ENCODE measurements around the gene FKBP14. TPM values are rescaled to one million over a fixed set of nuclear protein-coding genes. Genes with fewer than 3 reads are reported as not detected.

Gene FKBP14
- total RNA-seq, 4 donors from 2014 or later, result 5.8 to 10.9 (median 9.1) TPM

DNA sequence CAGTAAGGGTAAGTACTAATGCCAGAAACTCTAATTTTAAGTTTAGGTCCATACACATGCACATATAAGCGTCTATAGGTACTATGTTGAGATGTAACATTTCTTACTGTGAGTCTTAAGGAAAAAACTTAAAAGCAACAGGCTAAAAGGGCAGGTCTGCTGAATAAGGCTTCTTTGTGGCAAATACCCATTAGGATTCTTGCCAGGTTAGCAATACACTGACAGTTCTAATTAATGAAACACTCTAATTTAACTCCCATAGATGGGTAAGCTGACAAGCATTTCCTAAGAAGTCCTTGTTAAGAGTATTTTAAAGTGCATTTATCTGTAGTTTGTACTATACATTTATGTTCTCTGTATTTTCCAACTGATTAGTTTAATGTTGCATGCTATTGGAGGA, 50.9 kb downstream of the FKBP14 start:
- DNase-seq (ENCODE audit: low spot score) (no peak), ATAC-seq (ENCODE audit: low FRiP score) (no peak)
- TF ChIP-seq, protein P1, sequence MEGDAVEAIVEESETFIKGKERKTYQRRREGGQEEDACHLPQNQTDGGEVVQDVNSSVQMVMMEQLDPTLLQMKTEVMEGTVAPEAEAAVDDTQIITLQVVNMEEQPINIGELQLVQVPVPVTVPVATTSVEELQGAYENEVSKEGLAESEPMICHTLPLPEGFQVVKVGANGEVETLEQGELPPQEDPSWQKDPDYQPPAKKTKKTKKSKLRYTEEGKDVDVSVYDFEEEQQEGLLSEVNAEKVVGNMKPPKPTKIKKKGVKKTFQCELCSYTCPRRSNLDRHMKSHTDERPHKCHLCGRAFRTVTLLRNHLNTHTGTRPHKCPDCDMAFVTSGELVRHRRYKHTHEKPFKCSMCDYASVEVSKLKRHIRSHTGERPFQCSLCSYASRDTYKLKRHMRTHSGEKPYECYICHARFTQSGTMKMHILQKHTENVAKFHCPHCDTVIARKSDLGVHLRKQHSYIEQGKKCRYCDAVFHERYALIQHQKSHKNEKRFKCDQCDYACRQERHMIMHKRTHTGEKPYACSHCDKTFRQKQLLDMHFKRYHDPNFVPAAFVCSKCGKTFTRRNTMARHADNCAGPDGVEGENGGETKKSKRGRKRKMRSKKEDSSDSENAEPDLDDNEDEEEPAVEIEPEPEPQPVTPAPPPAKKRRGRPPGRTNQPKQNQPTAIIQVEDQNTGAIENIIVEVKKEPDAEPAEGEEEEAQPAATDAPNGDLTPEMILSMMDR (IDR thresholded peaks at IDR 0.05), result no peak

DNA sequence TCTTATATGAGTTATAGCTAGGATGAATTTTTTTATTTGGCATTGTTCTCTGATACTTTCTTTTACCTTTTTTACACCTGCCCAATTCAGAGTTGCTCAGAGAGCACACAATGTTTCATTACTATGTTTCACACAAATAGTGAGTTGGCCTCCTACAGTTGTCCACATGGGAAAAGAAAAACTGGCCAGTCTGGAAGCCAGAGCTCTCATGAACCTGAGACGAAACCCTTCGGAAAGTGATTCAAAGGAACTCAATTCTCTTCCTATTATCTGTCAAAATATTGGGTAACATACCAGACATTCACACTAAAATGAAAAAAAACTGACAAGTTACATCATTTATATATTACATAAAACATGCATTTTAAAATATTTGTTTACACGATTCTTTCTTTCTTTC, 52.2 kb downstream of the FKBP14 start:
- TF ChIP-seq, protein P1 (IDR thresholded peaks at IDR 0.05), result no peak

DNA sequence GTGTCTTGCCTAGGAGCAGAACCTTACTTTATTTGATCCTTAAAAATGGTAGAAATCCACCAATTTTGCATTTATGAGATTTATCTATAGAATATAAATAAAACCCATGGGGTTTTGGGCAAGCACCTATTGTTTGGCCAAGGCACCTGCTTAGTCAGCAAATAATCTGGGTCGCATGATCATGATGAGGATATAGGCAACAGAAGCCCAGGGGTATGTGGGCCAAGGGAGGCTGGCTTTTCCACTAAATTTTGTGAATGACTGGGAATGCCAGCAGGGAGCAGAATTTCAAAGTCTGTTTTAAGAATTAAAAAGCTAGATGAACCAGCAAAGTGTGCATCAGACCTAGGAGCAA, 54.2 kb downstream of the FKBP14 start:
- DNase-seq (ENCODE audit: low spot score) (no peak), ATAC-seq (ENCODE audit: low FRiP score) (no peak)
- TF ChIP-seq, protein P1 (IDR thresholded peaks at IDR 0.05), result no peak

More for the DNA sequence above, 52.2 kb downstream of the FKBP14 start:
- ATAC-seq (ENCODE audit: low FRiP score), result no peak
- no peak for DNase-seq (ENCODE audit: low spot score)

DNA sequence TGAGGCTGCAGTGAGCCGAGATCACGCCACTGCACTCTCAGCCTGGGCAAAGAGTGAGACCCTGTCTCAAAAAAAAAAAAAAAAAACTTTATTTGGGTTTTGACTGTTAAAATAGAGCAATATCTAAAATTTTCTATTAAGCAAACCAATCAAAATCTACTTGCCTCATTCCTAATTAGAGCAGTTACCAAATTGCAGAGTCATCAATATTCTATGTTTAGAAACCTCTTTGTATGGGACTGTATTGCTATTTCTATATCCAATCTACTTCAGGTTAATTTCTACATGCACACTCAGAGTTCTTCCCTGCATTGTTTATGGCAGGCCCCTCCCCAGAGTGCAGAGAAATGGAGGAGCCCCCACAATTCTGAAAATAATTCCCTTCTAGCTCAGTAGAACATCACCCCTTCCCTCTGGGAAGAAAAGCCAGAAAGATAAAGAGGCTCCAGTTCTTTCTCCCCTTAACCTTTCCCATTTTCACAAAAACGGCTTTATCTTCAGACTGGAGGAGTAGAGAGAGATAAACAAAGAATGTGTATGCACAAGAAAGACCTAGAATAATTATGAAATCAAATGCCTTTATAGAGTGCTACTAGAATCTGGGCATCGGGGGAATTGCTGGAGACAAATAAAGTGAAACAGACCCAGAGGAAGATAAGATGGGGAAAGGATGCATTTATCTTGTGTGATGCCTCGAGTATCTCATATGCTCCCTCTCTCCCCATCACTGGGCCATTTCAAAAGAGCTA, 54.8 kb downstream of the FKBP14 start:
- DNase-seq (ENCODE audit: low spot score), result no peak
- no peak for ATAC-seq (ENCODE audit: low FRiP score)
- TF ChIP-seq, protein P1 (IDR thresholded peaks at IDR 0.05), result no peak

DNA sequence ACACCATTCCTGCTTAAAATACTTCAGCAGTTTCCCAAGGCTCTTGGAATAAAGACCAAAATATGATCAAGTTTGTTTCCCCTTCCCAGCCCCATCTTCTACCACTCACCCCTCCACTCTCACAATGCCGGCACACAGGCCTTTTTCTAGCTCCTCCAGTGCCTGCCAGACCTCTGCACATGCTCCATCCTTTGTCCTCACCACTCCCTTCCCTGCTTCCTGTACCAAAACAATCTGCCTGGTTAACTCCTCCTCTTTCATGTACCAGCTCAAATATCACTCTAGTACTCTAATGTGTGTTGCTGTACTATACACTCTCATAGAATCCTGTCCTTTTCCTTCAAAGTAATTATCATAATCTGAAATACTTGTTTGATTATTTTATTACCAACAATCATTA, 56.3 kb downstream of the FKBP14 start:
- ATAC-seq (ENCODE audit: low FRiP score) (no peak), DNase-seq (ENCODE audit: low spot score) (no peak)
- TF ChIP-seq, protein P1 (IDR thresholded peaks at IDR 0.05), result no peak

DNA sequence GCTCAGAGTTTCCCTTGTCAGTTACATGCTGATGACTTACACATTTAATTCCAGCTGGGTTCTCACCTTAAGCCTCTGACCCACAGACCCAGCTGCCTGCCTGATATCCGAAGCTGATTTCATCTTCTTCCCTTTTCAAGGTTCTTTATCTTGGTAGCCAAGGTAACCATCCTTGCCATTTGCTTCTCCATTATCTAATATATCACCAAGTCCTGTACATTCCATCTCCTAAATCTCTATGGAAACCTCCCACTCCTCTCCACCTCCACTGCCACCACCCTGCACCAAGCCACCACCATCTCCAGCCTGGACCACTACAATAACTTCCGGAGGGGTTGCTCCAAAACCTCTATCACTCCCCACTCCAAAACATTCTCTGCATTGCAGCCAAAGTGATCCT, 56.8 kb downstream of the FKBP14 start:
- no peak for DNase-seq (ENCODE audit: low spot score)
- TF ChIP-seq, protein P1 (IDR thresholded peaks at IDR 0.05), result no peak
- no peak for ATAC-seq (ENCODE audit: low FRiP score)

DNA sequence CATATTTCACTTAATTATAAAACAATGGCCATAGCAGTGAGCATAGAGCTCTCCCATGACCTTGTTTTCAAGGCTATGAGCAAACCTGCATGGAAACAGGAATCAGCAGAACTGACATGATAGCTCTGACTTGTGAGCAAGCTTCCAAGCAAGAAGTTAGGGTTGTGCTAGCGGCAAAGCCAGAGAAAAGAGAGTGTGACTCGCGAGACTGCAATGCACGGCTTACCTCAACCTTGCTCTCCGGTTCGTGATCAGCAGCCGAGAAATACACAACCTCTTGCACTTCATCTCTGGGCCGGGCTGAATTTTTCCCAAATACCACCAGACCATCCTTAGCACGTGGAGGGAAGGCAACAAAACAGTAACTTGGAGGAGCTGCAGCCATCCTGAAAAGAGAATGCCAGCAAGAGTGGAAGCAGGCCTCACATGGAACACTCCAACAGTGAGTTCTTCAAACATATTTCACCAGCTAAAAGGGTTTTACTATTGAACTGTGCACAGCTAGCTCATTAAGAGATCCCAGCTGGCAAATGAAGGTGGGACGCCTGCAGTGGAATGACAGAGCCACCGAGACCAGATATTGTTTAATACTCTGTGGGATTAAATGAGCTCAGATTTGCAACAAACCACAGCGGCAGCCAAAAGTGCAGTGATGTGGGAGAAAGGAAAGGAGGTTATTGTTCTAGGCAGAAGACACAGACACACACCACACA, 57.7 kb downstream of the FKBP14 start:
- no peak for ATAC-seq (ENCODE audit: low FRiP score)
- TF ChIP-seq, protein P1 (IDR thresholded peaks at IDR 0.05), result no peak
- DNase-seq (ENCODE audit: low spot score), result no peak

All from omental fat pad (tissue), 4 donors.